ENCODE results near the gene PXDC1.
A peak's percentile ranks its signal among the peaks of the same experiment; 100 is the strongest.

PXDC1 gene

DNA sequence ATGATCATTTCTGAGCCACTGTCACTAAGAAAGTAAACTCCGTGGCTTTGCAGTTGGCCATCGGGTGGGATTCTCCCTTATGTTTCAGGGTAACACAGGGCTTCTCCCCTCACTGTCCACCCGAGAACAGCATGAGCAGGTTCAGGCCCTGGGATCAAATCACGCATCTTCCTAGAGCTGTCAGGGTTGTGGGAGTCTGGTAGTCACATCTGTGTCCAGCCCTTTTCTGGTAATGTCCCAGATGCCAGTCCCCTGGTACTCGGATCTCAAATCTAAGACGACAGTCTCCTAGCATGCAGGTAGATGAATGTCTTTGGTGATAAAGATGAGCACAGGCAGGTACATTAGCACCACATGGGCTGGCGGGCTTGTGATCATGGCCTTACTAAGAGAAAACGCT lies 4.8 kb downstream of the PXDC1 start:
- DNase-seq: no peak

DNA sequence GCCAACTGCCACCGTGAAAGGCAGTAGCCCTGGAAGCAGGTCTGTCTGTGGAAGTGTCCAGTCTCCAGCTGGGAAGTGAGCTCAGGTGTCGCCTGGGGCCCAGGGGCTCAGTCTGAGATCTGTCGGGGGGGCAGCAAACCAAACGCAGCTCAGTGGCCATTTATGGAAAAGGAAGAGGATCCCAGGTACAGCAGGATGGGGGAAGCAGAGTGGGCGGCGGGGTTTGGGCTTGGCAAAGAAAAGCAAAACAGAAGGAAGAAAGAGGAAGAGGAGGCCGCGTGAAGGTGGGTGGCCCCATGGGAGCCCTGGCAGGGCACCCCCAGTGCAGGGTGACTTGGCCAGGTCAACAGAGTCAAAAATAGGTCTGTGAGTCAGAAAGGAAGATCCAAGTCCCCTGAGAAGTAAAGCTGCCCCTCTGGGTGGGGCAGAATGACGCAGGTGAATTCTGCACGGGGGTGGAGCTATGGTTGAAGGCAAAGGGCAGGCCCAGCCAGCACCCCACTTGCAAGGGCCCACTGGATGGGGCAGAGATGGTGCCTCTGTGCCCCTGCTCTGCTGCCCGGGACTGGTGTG lies 5.3 kb downstream of the PXDC1 start:
- no peak for DNase-seq

DNA sequence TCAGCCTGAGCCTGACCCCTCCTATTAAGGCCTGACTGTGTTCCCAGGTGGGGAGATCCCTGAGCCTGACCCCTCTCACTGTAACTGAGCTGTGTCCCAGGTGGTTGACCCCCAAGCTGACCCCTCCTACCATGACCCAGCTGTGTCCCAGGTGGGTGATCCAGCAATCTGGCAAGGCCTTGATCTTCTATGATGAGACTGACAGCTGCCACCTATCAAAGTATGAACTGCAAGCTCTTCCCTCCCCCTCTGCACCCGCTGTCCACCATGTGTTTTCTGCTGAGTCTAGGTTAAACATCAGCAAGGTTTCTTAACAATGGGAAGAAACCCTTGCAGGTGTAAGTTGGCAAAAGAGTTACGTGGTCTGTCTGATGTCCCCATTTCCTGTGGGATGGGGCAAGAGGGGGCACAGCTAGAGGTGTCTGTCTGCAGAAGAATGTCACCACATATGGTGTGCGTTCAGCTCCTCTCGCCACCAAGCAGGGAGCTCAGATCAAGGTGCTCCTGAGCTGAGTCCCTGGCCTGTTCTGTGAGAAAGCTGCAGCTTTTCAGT lies 5.9 kb downstream of the PXDC1 start:
- no peak for DNase-seq

DNA sequence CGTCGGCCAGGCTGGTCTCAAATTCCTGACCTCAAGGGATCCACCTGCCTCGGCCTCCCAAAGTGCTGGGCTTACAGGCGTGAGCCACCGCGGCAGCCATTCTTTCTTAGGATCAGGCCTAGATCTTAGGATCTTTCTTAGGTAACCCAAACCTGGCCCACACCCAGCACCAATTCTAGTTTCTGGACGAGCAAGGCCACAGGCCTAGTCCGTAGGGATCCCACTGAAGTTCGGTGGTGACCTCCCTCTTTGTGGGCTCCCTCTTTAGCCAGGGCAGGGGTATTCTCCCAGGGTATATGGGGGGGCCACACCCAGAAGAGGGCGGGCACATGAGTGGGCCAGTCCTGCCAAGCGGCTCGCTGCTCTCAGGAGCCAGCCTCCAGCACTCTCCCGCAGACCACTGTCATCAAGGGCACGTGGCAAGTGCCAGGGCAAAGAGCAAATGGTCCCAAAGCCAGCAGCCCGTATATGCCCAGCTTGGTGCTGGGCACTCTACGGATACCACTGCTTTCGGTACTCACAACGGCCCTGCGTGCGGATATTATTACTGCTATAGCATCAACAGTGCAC lies 6.5 kb downstream of the PXDC1 start:
- no peak for DNase-seq

DNA sequence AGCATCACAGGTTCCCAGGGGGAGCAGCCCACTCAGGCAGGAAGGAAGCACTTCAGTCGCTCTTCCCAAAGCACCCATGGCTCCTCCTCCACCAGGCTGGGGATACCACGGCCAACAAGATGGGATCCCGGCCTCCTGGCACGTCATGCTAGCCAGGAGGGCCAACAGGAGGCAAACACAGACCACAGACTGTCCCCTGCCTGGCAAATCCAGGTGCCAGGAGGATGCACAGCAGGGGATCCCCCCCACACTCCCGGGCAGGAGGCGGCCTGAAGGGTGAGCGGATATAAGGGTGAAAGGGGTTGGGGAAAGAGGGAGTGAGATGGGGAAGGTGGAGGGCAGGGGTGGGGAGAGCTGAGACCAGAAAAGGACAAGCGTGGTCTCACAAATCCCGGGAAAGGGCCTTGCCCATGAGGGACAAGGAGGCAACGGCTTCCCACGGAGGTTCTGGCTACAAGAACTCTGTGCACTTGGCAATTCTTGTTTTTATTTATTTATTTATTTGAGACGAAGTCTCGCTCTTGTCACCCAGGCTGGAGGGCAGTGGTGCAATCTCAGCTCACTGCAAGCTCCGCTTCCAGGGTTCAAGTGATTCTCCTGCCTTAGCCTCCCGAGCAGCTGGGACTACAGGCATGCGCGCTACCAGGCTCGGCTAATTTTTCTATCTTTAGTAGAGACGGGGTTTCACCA lies 7.2 kb downstream of the PXDC1 start:
- DNase-seq: no peak

DNA sequence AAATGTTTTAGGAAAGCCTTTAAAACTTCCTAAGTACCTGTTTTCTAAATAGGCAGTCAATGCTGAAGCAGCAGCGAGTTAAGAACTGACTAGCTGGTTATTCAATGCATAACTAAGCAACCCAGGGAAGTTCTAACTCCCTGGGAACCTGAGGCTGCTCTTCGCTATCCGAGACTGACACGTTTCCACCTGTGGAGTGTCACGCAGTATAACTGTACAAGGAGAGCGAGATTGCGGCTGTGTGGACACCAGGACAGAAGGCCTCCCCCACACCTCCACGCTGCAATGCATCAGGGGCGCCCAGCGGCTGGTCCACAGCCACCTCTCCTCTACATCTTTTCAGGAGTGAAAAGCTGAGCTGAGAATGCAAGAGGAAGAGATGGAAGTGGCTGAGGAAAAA lies 8.0 kb downstream of the PXDC1 start:
- no peak for DNase-seq

DNA sequence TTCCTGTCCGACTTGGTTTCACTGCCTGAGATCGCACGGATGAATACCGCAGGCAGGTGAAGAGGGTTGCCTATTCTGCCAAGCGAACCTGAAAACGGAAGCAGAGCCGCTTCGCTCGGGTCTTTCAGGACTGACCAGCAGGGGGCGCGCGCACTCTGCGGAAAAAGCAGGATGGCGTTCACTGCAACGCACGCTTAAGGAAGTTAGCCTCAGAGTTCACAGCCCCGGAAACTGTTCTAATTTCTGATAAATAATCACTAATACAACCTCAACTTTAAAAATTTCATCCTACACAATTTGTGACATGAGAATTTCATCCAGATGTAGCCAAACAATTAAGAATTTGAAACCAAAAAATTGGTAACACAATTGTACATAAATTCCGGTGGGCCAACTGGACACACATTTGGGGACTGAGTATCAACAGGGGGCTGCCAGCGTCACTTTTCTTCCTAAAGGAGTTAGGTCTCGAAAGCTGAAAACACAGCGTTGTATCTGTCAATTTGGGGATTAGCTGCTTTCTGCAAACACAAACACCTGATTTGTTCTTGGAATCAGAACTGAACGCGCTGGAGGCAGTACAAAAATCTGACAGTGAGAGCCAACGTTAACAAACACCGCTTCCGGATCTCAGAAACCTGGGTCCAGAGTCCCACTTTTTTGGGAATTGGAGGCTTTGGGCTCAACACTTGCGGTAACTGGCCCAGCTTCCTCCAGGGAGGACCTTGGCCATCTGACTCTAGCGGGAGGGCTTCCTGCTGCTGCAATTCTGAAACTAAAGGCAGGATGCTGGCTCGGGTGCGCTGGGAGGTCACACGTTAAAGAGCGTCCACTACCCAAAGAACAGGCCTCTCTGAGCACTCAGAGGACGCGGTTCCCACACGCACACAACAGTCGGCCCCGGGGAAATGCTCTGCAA lies 8.8 kb downstream of the PXDC1 start:
- peak; percentile 72 for DNase-seq

DNA sequence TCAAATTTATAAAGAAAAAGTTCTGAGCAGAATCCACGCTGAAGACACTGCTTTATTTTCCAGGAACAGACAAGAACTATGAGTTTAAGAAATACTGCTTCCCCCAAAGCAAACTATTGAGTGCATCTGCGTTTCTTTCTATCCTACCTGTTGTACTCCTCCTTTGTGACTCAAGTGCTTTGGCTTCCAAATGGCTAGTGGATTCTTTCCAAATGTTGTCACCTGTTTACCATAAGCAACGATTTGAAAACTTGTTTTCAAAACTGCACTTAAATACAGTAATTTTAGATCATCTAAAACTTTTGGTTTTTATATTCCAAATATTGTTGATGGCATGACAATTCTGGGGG lies 9.5 kb downstream of the PXDC1 start:
- DNase-seq: no peak

DNA sequence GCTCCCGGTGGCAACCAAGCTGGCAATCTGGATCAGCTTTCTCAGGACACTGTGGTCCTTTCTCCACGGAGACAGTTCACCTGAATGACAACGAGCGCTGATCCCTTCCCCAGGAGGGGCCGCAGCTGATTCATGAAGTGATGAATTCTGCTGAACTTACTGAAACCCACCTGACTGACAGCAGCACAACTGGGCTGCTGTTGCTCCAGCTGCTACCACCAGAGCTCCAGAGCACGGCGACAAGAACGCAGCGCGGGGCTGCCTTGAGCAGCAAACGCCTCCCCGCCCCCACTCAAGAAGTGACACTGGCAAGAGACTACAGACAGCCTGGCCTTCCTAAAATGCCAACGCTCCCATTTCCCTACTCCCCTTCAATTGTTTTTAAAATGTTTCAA lies 10.0 kb downstream of the PXDC1 start:
- DNase-seq: peak; percentile 33

DNA sequence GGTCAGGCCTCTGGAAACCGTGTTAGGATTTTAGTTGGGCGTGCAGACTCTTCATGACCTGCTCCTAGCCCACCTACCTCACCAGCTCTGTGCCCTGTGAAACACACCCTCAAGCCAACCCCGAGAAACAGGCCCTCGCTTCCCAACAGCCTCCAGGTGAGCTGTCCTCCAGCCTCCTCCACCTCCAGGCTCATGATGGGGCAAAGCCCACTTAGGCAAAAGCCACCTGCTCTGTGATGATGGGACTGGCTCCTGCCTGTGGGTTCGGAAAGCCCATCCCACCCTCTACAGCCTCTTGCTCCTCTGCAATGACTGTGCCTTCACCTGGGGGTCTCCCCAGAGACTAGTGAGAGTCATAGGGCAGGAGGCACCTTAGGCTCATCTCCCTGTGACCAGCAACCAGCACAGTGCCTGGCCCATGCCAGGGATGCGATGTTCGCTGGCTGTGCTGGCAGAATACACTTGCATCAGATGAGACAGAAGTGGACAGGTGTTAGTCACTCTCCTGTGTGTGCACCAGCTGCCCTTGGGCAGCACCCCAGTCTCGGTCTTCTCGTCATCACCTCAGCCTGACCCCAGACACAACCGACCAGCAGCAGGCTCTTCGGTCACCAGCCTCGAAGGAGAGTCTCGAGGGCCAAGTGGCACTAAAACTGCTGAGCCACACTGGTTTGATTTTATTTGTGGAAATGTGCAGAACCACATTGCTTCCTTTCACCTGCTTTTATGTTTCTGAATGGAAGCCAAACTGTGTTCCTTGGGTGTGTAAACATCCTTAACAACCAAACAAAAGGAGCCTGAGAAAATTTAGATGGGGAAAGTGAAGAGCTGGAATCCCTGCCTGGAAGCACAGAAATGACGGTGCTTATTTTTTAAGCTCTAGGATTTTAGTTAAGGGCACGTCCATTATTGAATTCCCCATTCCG lies 10.7 kb downstream of the PXDC1 start:
- DNase-seq: peak; percentile 33

DNA sequence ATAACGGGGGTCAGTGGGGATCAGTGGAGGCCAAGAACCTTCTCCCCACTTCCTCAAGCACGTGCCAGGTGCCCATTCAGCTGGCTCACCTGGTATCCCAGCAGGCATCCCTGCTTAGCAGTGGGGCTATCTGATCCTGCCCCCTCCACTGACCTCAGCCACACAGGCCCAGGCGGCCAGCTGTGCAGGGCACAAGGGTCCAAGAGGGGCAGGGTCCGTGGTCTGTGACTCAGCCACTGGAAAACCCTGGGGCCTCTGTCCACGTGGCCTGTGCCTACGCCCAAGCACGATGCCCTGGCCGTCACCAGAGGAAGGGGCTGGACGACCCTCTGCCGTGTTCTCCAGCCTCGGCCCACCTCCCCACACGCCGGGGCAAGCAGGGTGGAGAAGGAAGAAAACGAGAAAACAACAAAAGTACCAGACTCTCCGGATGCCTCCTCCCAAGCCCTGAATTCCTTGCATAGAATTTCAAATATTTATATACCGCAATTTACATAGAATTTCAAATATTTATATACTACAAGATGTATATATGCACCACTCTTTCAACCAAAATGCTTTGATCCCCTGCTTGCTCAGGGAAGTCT lies 12.1 kb downstream of the PXDC1 start:
- no peak for DNase-seq

DNA sequence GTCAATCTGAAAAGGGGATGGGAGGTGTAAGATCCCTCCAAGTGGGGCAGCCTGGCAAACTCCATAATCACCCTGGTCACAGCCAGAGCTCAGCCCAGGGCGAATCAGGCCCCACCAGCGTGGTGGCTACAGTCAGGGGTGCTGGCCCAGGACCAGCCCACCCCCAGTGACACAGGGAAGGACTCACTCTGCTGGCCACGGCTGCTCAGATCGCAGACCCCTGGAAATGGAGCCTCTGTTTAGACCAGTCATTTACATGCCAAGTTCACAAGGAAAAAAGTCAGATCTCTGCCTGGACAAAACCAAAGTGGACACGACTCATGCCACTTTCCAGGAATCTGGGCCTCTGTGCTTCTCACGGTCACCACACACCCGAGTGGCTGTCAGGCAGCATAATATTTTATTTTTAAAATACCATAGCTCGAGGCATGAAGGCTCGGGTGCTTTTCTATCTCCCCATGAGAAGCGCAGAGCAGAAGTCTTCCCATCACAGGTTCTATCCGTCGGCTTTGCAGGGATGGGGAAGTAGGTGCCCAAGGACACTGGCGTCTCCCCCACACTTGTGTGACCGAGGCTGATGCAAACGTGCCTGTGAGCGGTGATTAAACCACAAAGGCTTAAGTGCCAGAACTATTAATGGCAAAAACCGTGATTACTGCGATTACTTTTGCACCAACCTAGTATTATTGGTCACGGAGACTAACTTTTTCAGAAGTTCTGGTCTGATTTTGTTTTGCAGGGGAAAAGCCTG lies 13.0 kb downstream of the PXDC1 start:
- no peak for DNase-seq

DNA sequence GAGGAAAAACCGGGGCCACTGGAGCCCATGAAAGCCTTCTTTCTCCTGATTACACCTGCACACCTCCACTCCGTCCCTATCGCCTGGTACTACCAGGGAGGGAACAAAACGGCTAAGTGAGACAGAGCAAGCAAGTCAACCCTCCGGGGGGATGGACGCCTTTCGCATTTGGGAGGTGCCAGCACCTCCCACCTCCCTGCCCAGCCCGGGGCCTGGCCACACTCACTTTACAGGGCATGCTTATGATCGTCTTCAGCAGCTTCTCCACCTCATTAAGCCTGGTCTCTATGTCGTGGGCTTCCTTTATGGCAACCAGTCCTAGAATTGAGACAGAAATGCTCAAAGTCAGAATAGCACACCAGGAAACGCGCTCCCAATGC lies 13.7 kb downstream of the PXDC1 start:
- DNase-seq: no peak

DNA sequence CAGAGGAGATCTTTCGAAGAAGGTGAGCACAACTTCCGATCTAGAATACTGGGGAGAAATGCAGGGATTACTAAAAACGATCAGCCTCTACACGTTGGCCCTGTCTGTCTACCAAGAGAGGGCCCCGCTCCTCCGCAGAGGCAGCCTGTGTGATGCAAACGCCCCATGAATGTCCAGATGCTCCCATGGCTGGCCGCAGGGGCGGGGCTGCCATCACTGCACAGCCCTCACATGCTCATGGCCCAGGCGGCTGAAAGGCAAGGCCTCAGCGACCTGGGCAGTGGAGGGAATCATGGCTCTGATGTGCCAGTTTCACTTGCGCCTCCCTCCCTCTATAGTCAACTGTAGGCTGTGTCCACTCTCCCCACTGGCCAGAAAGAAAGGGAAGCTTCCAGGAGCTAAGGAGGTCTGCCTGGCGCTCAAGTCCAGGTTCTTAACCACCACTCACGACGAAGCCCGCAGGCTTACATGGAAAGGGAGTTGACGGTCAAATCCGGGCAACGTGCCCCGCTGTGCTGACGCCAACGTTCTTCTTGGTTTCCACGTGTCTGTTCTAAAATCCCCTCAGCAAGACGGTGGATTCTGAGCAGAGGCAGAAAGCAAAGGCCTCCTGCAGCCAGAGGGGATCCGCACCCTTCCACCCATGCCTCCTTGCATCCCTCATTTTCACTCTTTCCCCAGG lies 14.2 kb downstream of the PXDC1 start:
- no peak for DNase-seq

DNA sequence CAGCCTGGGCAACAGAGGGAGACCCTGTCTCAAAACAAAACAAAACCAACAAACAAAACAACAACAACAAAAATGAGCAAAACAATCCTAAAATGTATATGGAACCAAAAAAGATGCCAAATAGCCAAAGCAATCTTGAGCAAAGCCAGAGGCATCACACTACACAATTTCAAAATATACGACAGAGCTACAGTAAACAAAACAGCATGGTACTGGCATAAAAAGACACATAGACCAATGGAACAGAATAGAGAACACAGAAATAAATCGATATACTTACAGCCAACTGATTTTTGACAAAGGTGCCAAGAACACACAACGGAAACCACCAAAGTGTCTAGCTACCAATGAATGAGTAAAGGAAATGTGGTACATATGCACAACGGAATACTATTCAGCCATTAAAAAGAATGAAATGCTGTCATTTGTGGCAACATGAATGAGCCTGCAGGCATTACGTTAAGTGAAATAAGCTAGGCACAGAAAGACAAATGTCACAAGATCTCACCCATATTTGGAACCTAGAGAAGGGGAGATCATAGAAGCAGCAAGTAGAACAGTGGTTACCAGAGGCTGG lies 16.4 kb downstream of the PXDC1 start:
- DNase-seq: no peak

DNA sequence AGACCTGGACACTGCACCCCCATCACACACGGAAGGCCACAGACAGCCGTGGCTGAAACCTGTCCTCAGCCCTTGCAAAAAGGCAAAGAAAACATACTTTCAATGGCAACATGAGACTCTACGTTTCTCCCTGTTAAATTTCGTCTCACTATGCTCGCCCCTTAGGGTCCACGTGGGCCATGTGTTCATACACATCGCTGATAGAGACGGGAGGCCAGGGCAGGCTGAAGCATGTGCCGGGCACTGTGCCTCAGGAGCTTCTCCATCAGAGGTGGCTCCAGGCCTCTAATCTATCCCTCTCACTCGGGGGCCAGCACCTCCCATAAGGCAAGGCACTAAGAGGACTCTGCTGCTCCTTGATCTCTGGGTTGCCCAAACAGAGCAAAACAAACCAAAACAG lies 17.5 kb downstream of the PXDC1 start:
- no peak for DNase-seq

DNA sequence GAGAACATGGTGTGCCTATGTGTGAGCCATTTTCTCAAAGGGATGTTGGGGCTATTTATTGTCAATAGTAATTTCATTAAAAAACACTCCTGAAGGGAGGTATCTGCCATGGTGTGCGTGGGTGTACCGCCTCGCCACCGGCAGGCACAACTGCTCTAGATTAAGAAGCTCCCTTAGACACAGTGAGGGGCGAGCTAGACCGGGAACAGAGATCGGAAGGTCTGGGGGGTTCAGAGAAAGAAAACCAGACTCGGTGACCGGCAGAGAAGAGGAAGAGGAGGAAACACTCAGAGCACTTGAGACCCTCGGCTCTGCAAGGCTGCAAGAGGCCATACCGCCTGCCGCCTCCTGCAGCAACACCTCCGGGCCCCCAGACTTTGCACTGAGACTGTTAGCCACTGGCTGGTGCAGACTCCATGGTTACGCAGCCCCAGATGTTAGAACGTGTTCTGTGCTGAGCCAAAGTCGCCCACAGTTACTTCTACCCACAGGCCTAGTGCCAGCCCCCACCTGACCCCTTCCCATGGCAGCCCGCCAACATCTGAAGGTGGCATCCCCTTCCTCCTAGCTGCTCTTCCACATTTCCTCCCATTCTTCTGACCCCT lies 18.1 kb downstream of the PXDC1 start:
- DNase-seq: no peak

DNA sequence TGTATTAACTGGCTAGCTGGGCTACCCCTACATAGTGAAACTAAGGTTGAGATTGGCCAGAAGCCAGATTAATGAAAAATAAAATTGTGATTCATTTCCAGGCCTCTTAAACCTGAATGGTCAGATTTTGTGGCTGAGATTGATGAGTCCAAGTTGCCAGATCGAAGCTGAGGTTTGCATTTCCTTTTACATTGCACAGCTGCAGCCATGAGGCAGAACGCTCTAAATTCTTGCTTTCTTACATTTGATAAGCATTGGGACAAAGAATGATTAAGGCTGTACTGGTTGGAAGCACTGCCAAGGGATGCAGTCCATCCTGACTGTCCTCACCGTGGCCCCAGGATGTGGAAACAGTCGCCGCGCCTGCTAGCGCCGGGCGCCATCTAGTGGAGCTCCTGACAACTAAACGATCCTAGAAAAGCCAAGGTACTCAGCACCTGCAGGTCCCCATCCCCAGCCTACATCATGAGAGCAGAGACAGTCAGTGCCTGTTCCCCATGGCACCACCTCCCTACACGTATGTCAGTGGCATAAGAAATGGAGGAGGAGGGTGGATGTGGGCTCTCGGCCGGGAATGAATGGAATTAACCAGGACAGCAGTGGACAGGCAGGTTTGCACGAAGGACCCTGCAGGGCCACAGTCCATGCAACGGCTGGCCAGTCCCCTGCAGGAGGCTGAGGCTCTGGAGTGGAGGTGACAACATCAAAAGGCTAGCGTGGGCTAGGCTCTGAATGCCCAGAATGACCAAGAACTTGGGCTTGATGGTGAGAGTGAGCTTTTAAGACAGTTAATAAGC lies 19.0 kb downstream of the PXDC1 start:
- DNase-seq: peak; percentile 84

DNA sequence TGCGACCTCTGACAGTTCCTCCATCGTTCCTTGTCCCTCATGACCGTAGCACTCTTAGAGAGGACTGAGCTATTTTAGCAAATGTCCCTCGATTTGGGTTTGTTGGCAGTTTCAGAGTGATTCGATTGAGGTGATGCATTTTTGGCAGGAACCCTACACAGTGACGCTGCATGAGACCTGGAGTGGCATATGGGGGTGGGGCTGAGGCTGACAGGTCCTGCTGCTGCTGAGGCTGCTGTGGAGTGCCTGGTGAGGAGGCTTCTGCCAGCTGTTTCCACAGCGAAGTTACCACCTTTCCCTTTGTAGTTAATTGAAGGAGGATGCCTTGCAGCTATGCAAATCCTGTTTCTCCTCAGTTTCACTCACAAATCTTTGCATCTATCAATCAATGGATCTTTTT lies 19.8 kb downstream of the PXDC1 start:
- DNase-seq: no peak
